Measurements from ENCODE around the gene RPS6KA2. TPM values are rescaled to one million over a fixed set of nuclear protein-coding genes. Genes with fewer than 3 reads are reported as not detected.
"Not testable (repeated sequence)": the region's sequence is repeated elsewhere in the genome, so short reads cannot be mapped to it uniquely, and the experiment has no call there.

The RPS6KA2 gene
- polyA plus RNA-seq, 4 donors, result 25.3 to 34.5 (median 30.2) TPM

DNA sequence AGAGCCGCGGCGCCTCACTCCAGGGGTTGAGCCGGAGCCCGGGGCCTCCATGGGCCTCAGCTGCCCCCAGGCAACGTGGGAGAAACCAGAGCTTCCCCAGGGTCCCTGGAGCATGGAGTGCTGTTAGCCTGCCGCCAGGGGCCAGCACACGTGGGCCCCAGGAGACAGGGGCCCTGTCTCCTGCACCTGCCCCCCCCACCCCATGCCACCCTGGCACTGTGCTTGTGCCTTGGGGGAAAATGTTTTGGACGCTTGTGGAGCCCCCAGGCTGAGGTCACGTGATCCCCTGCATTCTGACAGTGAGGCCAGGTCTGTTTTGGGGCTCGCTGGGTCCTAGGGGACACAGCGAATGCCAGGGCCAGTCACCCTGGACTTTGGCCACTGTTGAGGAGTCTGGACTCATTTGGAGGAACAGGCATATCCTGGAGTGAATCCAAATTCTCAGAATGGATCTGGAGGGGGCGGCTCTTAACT, 214.1 kb downstream of the RPS6KA2 start:
- DNase-seq (ENCODE audit: low read depth in 4 of 4, low spot score in 3 of 4), result no peak

DNA sequence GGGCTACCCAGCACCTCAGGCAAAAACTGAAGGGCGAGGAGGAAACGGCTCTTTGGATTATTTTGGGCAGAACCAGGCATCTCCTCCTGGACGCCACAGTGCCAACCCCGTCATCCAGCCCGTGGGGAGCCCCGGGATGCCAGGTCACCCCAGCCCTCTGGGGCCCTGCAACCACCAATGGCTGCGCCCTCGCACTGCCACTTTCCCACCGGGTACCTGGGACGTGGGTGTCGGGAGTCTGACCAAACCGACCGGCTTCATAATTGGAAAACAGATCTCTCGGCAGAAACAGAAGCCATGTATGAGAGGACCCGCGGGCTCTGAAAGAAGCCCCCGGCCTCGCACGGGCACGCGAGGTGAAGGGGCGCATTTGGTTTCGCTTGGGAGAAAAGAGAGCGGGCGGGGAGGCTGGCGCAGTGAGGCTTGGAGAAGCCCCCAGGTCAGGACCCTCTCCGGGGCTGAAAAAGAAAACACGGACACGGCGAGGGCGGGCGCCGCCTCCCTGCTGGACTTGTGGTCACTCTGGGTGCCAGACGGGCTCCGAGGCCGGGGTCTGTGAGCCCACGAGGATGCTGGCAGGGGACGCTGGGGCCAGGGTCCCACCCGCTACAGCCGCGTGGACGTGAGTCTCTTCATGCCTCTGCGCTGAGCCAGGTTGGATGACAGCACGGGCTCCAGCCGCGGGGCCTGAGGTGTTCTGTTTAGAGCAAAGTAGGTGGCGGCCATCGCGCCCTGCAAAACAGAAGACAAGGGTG, 214.7 kb downstream of the RPS6KA2 start:
- DNase-seq (ENCODE audit: low read depth in 4 of 4, low spot score in 3 of 4), result no peak

DNA sequence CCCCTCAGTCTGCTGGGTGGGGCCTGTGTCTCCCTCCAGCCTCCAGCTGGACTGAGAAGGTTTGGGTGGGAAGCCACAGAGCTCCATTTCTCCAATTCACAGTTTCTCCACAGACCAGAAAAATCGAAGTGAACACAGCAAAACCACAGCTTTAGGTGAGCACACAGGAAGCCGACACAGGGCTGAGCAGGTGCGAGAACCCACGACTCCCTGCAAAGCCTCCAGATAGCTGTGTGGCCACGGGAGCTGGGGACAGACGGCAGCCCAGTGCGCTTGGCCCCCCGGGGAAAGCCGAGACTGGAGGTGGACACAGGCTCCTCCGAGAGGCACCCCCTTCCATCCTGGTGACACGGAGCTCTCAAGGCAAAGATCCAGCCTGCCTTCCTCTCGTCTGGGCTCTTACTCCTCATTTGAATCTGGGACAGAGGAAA, 215.3 kb downstream of the RPS6KA2 start:
- DNase-seq (ENCODE audit: low read depth in 4 of 4, low spot score in 3 of 4), result no peak

DNA sequence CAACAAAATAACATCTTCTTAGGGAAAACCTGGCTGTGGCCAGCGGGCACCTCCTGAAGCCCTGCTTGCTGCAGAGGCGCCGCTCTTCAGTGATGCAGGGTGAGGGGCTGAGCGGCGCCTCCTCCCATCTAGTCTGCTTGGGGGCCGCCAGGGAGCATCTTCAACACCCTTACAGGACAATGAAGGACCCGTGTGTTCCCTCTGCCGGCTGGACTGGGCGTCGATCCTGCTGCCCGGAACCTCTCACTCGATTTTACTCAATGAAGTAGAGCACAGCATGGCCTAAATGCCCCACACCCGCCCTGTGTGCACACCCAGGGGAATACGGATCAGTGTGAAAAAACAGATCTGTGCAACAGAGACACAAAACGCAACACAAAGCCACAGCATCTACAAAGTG, 215.8 kb downstream of the RPS6KA2 start:
- DNase-seq (ENCODE audit: low read depth in 4 of 4, low spot score in 3 of 4), result no peak

DNA sequence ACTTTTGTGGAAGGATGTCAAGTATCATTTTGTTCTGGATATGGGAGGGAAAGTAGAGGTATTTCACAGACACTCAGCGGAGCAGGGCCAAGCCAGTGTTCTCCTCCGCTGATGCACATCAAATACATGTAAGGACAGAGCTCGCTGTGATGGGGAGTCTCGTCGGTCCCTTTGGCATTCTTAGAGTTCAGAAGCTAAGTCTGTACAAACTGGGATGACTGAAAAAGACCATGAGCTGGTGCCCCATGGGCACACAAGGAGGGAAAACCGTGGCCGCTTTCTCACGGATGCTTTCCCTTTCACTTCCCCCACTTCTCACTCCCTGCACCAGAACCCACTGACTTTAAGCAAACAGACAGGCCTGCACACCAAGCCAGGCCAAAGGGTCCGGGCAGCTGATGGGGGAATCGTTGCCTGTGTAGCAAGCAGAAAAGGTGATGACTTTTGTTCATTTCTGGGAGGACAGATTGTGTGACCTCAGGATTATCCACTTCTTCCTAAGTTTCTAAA, 216.6 kb downstream of the RPS6KA2 start:
- no peak for DNase-seq (ENCODE audit: low read depth in 4 of 4, low spot score in 3 of 4)

DNA sequence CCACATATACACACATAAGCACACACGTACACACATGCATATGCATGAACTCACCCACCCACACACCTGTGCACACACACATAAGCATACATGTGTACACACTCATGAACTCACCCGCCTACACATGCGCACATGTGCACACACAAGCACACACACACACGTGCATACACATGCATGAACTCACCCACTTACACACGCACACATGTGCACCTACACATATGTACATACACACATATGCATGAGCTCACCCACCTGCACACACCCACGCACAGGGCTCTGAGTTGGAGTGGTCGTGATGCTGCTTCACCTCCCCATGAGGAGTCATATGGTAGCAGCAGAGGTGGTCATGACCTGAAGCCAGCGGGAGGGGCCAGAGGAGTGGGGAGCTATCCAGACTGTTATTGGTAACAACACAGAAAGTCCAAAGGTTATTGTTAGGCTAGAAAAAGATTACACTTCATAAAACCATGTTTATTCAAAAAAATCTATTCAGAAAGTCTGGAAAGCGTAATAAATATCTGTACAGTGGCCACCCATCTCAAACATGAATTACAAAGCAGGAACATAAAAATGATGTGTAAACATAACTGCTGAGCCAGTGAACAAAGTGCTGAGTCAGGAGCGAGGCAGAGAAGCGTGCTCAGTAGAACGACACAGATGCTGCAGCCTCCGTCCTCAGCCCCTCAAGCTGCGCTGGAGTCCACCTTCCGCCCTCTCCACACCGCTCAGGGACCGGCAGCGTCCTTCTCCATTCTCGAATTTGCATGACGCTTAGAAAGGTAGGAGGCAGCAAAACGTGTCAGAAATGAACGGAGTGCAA, 217.9 kb downstream of the RPS6KA2 start:
- no peak for DNase-seq (ENCODE audit: low read depth in 4 of 4, low spot score in 3 of 4)

DNA sequence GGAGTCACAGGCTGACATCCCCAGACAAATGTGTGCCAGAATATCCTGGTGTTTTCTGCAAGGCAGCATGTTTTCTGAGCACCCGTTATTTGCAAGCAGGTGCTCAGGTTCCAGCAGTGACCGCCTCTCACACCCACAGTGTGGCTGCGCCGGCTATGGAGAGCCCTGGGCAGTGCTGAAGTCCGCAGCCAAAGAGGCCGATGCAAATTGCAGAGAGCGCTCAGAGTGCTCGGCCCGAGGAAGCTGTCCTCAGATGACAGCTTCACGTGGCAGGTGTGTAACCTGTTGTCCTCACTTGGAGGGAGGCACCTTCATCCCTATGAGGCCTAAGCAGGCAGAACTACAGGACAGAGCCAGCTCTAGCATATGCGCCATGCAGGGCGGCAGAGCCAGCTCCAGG, 220.9 kb downstream of the RPS6KA2 start:
- DNase-seq (ENCODE audit: low read depth in 4 of 4, low spot score in 3 of 4), result no peak

DNA sequence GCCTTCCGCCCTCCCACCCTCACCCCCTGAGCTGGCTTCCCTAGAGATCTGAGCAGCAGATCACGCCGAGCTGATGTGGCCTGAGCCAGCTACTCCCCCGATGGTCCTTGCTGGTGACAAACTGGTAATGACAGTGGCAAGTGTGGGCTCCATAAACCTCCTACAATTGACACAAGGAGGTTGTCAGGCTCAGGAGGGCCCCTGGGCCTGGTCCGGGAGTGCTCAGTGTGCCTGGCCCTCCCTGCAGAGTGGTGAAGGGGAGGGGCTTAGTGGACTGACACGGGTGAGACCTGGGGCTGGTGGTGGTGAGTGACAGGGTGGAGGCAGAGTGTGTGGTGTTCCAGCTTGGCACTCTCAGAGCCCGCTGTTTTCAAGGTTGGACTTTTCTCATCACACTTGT, 221.7 kb downstream of the RPS6KA2 start:
- no peak for DNase-seq (ENCODE audit: low read depth in 4 of 4, low spot score in 3 of 4)

DNA sequence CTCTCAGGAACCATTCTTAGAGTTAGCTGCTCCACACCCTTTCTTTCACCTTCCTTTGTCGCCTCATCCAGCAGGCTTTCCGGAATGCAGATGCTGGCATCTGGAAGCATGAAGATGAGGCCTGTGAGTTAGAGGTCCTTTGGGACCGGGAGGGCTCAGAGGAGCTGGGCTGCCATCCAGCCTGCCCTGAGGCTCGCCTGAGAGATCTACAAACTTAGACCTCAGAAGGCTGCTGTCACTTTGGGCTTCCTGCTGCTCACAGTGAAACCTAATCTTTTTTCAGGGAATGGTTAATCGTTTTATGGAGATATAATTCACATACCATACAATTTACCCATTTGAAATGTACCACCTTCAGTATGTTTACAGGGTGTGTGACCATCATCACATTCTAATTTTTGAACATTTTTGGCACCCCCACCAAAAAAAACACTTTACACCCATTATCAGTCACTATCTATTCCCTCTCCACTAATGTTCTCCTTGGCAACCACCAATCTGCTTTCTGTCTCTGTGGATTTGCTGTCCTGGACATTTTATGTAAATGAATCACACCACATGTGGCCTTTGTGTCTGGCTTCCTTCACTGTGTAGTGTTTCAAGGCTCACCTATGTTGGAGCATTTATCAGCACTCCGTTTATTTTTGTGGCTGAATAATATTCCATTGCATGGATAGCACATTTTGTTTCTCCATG, 224.3 kb downstream of the RPS6KA2 start:
- DNase-seq (ENCODE audit: low read depth in 4 of 4, low spot score in 3 of 4), result no peak

DNA sequence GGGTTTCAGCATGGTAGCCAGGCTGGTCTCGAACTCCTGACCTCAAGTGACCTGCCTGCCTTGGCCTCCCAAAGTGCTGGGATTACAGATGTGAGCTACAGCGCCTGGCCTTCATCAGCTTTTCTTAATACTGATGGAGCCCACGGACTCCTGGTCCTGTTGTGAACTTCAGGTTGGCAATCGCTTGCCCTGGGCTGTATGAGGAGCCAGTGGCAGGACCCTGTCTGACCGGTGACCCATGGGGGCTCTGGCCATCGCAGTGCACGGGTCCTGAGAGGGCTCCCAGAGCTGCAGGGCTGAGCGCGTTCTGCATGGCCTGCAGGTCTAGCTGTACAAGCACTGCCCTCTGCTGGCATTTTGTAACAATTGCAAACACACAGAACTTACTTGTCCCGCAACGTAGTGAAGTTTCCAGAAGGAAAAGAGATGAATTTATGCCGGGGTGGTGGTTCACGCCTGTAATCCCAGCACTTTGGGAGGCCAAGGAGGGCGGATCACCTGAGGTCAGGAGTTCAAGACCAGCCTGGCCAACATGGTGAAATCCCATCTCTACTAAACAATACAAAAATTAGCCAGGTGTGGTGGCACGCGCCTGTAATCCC, 226.3 kb downstream of the RPS6KA2 start:
- peak in 3 of 4 donors; percentile 39 to 56 (median 52) for DNase-seq (ENCODE audit: low read depth in 4 of 4, low spot score in 3 of 4)

DNA sequence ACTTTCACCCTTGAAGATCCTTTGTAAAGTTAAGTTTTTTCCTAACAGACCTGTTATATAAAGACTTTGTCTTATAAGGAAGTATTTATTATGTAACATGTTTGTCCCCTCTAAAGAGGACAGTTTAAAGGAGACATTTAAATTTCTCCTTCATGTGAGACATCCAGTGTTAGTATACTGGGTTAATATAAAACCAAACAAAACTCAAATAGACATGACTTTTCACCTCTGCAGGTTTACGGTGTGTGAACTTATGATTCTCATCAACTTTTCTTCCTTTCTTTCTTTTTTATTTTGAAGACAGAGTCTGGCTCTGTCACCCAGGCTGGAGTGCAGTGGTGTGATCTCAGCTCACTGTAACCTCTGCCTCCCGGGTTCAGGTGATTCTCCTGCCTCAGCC, 226.9 kb downstream of the RPS6KA2 start:
- no peak for DNase-seq (ENCODE audit: low read depth in 4 of 4, low spot score in 3 of 4)

DNA sequence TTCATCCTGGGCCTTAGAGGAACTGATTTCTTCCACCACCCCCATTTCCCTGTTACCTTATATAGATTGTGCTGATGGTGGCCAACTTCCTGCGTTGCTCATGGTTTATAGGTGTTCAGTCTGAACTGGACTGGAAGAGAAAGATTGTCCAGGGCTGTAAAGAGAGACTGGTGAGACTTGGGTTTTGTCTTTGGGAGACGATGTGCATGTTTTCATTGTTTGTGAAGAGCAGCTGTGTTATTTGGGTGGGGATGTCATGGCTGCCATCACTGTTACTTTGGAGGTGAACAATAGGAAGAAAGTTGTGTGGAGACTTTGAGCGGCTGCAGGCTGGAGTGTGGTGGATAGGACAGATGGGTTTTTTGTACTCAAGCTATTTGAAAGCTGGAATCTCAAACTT, 228.7 kb downstream of the RPS6KA2 start:
- DNase-seq (ENCODE audit: low read depth in 4 of 4, low spot score in 3 of 4), result no peak

DNA sequence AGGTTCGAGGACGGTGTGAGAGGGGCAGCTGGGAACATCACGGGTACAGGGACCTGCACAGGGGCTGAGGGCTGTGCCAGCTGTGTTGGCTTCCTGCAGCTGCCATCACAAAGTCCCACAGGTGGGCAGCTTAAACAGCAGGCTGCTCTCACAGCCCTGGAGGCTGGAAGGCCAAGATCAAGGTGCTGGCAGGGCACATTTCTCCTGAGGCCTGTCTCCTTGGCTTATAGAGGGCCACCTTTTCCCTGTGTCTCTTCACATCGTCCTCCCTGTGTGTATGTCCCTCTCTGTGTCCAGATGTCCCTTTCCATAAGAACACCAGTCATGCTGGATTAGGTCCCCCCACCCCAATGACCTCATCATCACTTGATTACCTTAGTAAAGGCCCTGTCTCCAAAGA, 229.2 kb downstream of the RPS6KA2 start:
- no peak for DNase-seq (ENCODE audit: low read depth in 4 of 4, low spot score in 3 of 4)

DNA sequence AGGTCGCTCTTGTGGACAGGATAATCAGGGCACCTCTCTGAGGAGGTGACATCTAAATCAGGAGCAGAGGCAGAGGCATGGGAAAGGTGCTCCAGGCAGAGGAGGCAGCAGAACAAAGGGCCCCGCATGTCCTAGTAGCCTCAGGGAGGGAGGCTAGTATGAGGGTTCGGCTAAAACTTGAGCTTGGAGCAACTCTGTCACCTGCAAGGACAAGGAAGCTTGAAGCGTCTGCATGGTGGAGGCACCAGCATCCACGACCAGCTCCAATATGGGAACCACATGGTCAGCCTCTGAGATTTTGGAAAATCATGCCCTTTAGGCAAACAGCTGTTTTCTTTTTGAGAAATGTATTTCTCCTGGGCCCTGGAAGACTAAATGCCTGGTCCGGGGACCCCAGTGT, 231.3 kb downstream of the RPS6KA2 start:
- DNase-seq (ENCODE audit: low read depth in 4 of 4, low spot score in 3 of 4), result no peak

DNA sequence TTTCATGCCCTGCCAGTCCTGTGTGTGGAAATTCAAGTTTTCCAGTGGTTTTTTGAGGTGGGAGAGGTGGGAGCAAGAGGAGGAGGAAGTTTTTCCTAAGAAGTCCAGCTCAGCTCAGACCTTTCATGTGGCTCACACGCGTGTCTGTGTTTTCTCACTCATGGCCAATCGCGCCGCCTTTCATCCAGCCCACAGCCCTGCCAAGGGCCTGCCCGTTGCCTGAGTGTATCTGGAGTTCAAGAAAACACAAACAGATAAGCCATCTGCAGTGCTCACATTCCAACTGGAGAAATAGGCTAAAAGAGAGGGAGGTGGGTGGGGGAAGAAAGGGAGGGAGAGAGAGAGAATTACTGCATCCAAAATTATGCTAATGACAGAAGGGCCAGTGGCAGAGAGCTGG, 231.7 kb downstream of the RPS6KA2 start:
- no peak for DNase-seq (ENCODE audit: low read depth in 4 of 4, low spot score in 3 of 4)

DNA sequence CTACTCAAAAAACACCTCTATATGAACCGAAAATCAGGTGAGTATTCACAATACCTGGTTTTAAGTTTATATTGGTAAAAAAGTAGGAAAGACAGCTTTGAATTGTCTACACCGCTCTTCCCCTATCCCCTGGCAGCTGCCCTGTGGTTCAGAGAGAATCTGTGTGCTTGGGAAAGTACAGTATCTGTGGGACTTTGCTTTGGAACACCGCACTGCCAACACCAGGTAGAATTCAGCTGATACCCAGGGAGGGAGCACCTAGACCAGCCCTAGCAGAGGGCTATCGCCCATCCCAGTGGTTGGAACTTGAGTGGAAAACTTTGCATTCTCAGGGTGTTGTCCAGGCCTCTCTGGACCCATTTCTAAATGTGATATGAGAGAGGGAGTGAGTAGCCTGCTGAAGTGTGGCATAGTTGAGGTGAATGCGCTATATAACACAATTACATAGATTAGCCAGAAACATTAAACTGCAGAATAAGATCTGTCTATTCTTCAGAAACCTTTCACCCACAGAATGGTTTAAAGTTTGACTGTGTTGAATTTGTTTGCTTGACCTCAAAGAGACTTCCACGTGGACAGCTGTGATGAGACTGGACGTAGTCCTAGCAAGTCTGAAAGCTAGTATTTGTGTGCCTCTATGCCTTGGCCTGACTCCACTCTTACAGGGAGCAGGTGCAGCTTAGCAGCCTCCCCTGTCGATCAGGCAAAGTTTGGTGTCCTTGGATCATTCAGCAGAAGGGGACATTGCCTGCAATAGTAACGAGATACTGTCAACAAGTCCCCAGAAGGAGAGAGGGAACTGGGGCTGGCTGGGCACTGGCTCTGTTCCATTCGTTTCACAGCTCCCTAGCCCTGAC, 232.8 kb downstream of the RPS6KA2 start:
- no peak for DNase-seq (ENCODE audit: low read depth in 4 of 4, low spot score in 3 of 4)

DNA sequence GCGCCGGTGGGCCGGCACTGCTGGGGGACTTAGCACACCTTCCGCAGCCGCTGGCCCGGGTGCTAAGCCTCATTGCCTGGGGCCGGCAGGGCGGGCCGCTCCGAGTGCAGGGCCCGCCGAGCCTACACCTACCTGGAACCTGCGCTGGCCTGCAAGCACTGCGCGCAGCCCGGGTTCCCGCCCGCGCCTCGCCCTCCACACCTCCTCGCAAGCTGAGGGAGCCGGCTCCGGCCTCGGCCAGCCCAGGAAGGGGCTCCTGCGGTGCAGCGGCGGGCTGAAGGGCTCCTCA, 233.6 kb downstream of the RPS6KA2 start:
- no peak for DNase-seq (ENCODE audit: low read depth in 4 of 4, low spot score in 3 of 4)

DNA sequence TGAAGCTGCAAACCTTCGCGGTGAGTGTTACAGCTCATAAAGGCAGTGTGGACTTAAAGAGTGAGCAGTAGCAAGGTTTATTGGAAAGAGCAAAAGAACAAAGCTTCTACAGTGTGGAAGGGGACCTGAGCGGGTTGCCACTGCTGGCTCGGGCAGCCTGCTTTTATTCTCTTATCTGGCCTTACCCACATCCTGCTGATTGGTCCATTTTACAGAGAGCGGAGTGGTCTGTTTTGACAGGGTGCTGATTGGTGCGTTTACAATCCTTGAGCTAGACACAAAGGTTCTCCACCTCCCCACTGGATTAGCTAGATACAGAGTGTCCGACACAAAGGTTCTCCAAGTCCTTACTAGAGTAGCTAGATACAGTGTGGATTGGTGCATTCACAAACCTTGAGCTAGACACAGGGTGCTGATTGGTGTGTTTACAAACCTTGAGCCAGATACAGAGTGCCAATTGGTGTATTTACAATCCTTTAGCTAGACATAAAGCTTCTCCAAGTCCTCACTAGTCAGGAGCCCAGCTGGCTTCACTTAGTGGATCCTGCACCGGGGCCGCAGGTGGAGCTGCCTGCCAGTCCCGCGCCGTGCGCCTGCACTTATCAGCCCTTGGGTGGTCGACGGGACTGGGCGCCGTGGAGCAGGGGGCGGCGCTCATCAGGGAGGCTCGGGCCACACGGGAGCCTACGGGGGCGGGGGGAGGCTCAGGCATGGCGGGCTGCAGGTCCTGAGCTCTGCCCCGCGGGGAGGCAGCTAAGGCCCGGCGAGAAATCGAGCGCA, 234.1 kb downstream of the RPS6KA2 start:
- not testable (repeated sequence) for DNase-seq (ENCODE audit: low read depth in 4 of 4, low spot score in 3 of 4)

DNA sequence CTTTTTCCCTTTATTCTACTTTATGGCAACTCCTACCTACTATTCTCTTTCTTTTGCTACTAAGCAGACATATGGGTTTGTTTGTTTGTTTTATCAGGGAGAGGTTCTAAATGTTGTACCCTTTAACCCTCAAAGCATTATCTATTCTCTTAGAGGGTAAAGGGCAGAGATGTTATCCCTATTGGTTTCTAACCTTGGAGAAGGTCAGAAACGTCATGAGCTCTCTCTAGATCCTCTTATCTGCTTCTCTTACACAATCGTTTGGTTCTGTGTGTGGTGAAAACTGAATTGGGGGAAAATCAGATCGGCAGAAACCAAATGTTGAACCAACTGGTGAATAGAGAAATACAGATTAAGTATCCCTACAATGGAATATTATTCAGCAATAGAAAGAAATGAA, 237.9 kb downstream of the RPS6KA2 start:
- DNase-seq (ENCODE audit: low read depth in 4 of 4, low spot score in 3 of 4), result no peak

Measured in left renal pelvis (tissue), 4 donors.